OCI-LY7 (cell line): ENCODE results near the gene FAXC. TPM values are rescaled to one million over a fixed set of nuclear protein-coding genes. Genes with fewer than 3 reads are reported as not detected.

Experiments used
- BruUV-seq: library from RNA; stranded (reverse); fragments of 400-500 nt; replicated peaks from 2 replicates; lab custom pipeline; 2021; lab: Mats Ljungman, UMichigan
- CTCF ChIA-PET: fragments of 300-600 bp; sonication (Branson Sonifier 250); formaldehyde crosslinking; loops from one replicate; lab custom pipeline; 2022; ENCODE audit warnings: antibody characterized with exemption; ENCODE audit not compliant: unreplicated experiment; lab: Charles Lee
- POLR2A ChIA-PET: fragments of 300-600 bp; sonication (Branson Sonifier 250); formaldehyde crosslinking; loops from one replicate; lab custom pipeline; 2022; ENCODE audit warnings: antibody characterized with exemption; lab: Charles Lee
- DNase-seq: peaks from one replicate; pipeline ENCODE4 v3.0.0-alpha.2; 2015; ENCODE audit warnings: low spot score
- H2AFZ ChIP-seq: fragments of 200-600 bp; sonication (generic), shearing (Covaris generic); 2 replicates; pipeline ENCODE4 v1.6.1; 2014; ENCODE audit warnings: mild to moderate bottlenecking, antibody characterized with exemption, low read length, moderate library complexity
- H3K27ac ChIP-seq: fragments of 200-600 bp; sonication (generic); 2 replicates; pipeline ENCODE4 v1.5.1; 2014; ENCODE audit warnings: mixed run types, low read depth, mild to moderate bottlenecking, moderate library complexity, low read length, inconsistent platforms; ENCODE audit not compliant: poor library complexity, severe bottlenecking
- H3K36me3 ChIP-seq: fragments of 200-600 bp; sonication (generic); 2 replicates; pipeline ENCODE4 v1.6.1; 2014; ENCODE audit warnings: mild to moderate bottlenecking, antibody characterized with exemption, low read length, moderate library complexity, mixed read lengths; ENCODE audit not compliant: insufficient read depth
- H3K4me1 ChIP-seq: fragments of 200-600 bp; sonication (generic); 2 replicates; pipeline ENCODE4 v1.5.1; 2014; ENCODE audit warnings: mild to moderate bottlenecking, low read length; ENCODE audit not compliant: insufficient read depth, poor library complexity, severe bottlenecking
- H3K4me2 ChIP-seq: fragments of 200-600 bp; sonication (generic); 2 replicates; pipeline ENCODE4 v1.6.1; 2014; ENCODE audit warnings: mild to moderate bottlenecking, low read length
- H3K4me3 ChIP-seq: fragments of 200-600 bp; sonication (generic); 2 replicates; pipeline ENCODE4 v1.5.1; 2014; ENCODE audit warnings: mild to moderate bottlenecking, low read depth, low read length; ENCODE audit not compliant: poor library complexity, severe bottlenecking
- H3K79me2 ChIP-seq: fragments of 200-600 bp; sonication (generic); 2 replicates; pipeline ENCODE4 v1.6.1; 2016; ENCODE audit warnings: low read depth, mild to moderate bottlenecking, low read length, moderate library complexity, mixed read lengths; ENCODE audit not compliant: insufficient read depth
- H3K9me2 ChIP-seq: fragments of 200-600 bp; sonication (generic); 2 replicates; pipeline ENCODE4 v1.6.1; 2016; ENCODE audit warnings: mild to moderate bottlenecking, low read length, mixed read lengths; ENCODE audit not compliant: insufficient read depth
- H3K9me3 ChIP-seq: fragments of 200-600 bp; sonication (generic); 2 replicates; pipeline ENCODE4 v1.6.1; 2014; ENCODE audit warnings: mild to moderate bottlenecking, mixed run types, low read length, mixed read lengths
- H4K20me1 ChIP-seq: fragments of 200-600 bp; sonication (generic); 2 replicates; pipeline ENCODE4 v1.6.1; 2014; ENCODE audit warnings: mild to moderate bottlenecking, antibody characterized with exemption, low read length, moderate library complexity, mixed read lengths; ENCODE audit not compliant: insufficient read depth
- CTCF ChIP-seq: fragments of 200-600 bp; sonication (generic); conservative IDR thresholded peaks from 2 replicates; pipeline ENCODE4 v1.5.1; 2014; ENCODE audit warnings: mild to moderate bottlenecking, antibody characterized with exemption, low read length, moderate library complexity, mixed read lengths
- EZH2phosphoT487 ChIP-seq: fragments of 200-600 bp; sonication (generic); IDR thresholded peaks from 2 replicates; pipeline ENCODE4 v1.6.1; 2018; ENCODE audit warnings: low read depth, borderline replicate concordance, mild to moderate bottlenecking, mixed run types, antibody characterized with exemption, low read length, moderate library complexity, mixed read lengths
- intact Hi-C: fragments of 100-400 bp; cut with micrococcal nuclease; formaldehyde crosslinking; loops from one replicate; pipeline ENCODE4 v1.10.0; 2022; ENCODE audit not compliant: unreplicated experiment
- total RNA-seq, 2 experiments: library from RNA; depleted of rRNA in 1 of 2; stranded (reverse); fragments of >200 nt in 1 of 2; shearing (Covaris generic) in 1 of 2; gene quantifications; 2 replicates each; pipeline ENCODE4 v1.2.3, GENCODE V29; 2014 to 2022

FAXC gene
- total RNA-seq, 2 experiments from 2014 or later, result not detected

DNA sequence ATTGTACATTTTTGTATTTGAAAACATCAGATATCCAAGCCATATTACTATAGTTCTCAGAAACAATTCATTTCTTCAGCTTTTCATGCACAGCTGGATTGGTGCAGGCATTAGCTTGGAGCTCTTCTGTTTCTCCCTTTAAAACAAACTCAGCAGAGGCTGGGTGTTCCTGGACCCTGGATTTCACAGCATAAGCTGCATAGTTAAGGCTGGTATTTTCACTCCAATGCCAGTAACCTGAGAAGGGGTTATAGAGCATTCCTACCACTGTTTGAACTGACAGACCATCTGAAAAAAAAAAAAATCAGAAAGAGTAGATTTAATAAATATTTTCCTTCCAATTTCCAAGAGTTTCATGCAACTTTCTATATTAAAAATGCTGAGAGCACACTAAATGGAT is 20.1 kb upstream of the FAXC start:
- CTCF ChIA-PET, result no interaction called here

DNA sequence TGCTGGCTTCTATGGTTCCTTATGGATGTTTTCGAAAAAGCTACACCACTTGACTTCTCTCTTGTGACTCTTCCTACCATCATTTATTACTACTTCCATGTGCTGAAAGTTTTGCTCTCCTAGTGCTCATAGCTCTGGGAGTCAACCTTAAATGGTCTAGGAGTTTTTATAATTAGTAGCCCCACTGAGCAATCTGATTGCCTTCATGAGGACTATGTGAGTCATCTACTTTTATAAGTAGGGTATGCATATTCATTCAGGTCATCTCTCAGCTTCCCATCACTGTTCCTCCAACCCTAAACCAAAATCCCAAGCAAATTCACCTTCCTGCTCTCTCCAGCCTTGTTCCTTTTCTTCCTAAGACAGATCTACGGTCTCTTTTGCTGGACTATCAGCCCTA is 17.4 kb upstream of the FAXC start:
- TF ChIP-seq EZH2phosphoT487 (no peak), CTCF (no peak)
- Histone ChIP-seq H3K9me3 (no peaks in the 10 kb centered on the region), H4K20me1 (no peaks in the 10 kb centered on the region), H3K79me2 (no peaks in the 10 kb centered on the region), H3K4me2 (no peak overlapping the region), H3K27ac (no peak overlapping the region), H3K4me1 (no peaks in the 10 kb centered on the region), H3K36me3 (no peaks in the 10 kb centered on the region), H2AFZ (no peak overlapping the region), H3K4me3 (no peak overlapping the region), H3K9me2 (no peaks in the 10 kb centered on the region)
- no TSS peak for BruUV-seq
- ChIA-PET CTCF (no interaction called here), POLR2A (no interaction called here)
- intact Hi-C loops, result no loop called here
- no peak for DNase-seq

More for the DNA sequence above, 20.1 kb upstream of the FAXC start:
- POLR2A ChIA-PET, result interaction anchor here (0.6 to 0.8 kb wide), 3 partner anchors 11 to 63 kb away, joined by 3 to 4 read pairs (median 4); no protein-coding TSS in a partner anchor
- Histone ChIP-seq H4K20me1 (no peaks in the 10 kb centered on the region), H3K79me2 (no peaks in the 10 kb centered on the region), H2AFZ (no peak overlapping the region), H3K36me3 (no peaks in the 10 kb centered on the region), H3K4me2 (no peak overlapping the region), H3K27ac (no peak overlapping the region), H3K9me2 (no peaks in the 10 kb centered on the region), H3K9me3 (no peaks in the 10 kb centered on the region), H3K4me1 (no peaks in the 10 kb centered on the region), H3K4me3 (no peak overlapping the region)
- intact Hi-C loops, result no loop called here
- no peak for TF ChIP-seq CTCF
- no peak for TF ChIP-seq EZH2phosphoT487
- no peak for DNase-seq
- no TSS peak for BruUV-seq

DNA sequence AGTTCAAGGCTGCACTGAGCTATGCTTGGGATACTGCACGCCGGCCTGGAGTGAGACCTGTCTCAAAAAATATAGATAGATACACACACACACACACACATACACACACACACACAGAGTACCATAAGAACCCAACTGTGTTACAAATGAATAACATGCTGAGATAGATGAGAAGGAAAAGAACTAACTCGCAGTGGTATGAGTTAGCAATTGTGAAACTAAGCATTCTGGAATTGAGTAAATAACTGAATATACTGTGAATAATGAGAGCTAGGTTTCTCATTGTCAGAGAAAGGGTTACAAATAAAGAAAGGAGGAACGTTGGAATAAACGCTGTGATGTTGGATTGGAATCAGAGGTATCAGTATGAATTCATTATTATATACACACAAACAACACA is 14.6 kb upstream of the FAXC start:
- BruUV-seq, result no TSS peak
- CTCF ChIA-PET, result no interaction called here
- no peaks in the 10 kb centered on the region for H3K9me2 ChIP-seq
- H3K79me2 ChIP-seq, result no peaks in the 10 kb centered on the region
- H3K4me3 ChIP-seq, result no peak overlapping the region
- H3K27ac ChIP-seq, result no peak overlapping the region
- intact Hi-C loops, result no loop called here
- H4K20me1 ChIP-seq, result no peaks in the 10 kb centered on the region
- no peak overlapping the region for H2AFZ ChIP-seq
- no peak for DNase-seq
- POLR2A ChIA-PET, result no interaction called here
- H3K9me3 ChIP-seq, result no peaks in the 10 kb centered on the region
- no peak for TF ChIP-seq EZH2phosphoT487
- H3K4me1 ChIP-seq, result no peaks in the 10 kb centered on the region
- no peaks in the 10 kb centered on the region for H3K36me3 ChIP-seq
- H3K4me2 ChIP-seq, result no peak overlapping the region
